HG03280 (cell line): ENCODE measurements around the gene EPHA8.

ENCODE experiments used
- ATAC-seq: cut with Tn5 transposase; IDR thresholded peaks from one replicate; pipeline ENCODE4 v1.9.1; 2021; ENCODE audit warnings: mild to moderate bottlenecking, moderate library complexity; ENCODE audit not compliant: unreplicated experiment

The EPHA8 gene

GRCh38 chr1:22613572-22613918 lies 50.3 kb downstream of the EPHA8 start:
- ATAC-seq: no peak

- ATAC-seq: no peak
These were observed 50.7 kb downstream of the EPHA8 start for GRCh38 chr1:22613951-22614350.

GRCh38 chr1:22615886-22616285 lies 52.6 kb downstream of the EPHA8 start:
- no peak for ATAC-seq

- no peak for ATAC-seq
These were observed 53.3 kb downstream of the EPHA8 start for GRCh38 chr1:22616571-22616970.

GRCh38 chr1:22618056-22618455 lies 54.8 kb downstream of the EPHA8 start:
- no peak for ATAC-seq

- no peak for ATAC-seq
These were observed 56.0 kb downstream of the EPHA8 start for GRCh38 chr1:22619252-22619651.

GRCh38 chr1:22619798-22620197 lies 56.5 kb downstream of the EPHA8 start:
- ATAC-seq: no peak

- no peak for ATAC-seq
These were observed 58.5 kb downstream of the EPHA8 start for GRCh38 chr1:22621761-22622160.

- ATAC-seq: no peak
These were observed 62.1 kb downstream of the EPHA8 start for GRCh38 chr1:22625262-22625925.

- no peak for ATAC-seq
These were observed 63.2 kb downstream of the EPHA8 start for GRCh38 chr1:22626237-22627157.

GRCh38 chr1:22627331-22627730 lies 64.0 kb downstream of the EPHA8 start:
- no peak for ATAC-seq

GRCh38 chr1:22628698-22629444 lies 65.6 kb downstream of the EPHA8 start:
- ATAC-seq: no peak

GRCh38 chr1:22629886-22630285 lies 66.6 kb downstream of the EPHA8 start:
- no peak for ATAC-seq

- ATAC-seq: no peak
These were observed 70.6 kb downstream of the EPHA8 start for GRCh38 chr1:22633697-22634463.

GRCh38 chr1:22635436-22635835 lies 72.1 kb downstream of the EPHA8 start:
- no peak for ATAC-seq

- no peak for ATAC-seq
These were observed 73.1 kb downstream of the EPHA8 start, which contains the start of gene C1QA for GRCh38 chr1:22636353-22636752. Gene C1QA (plus strand): TSS chr1:22636628. CDS start chr1:22637617, 989 bp downstream.

- no peak for ATAC-seq
These were observed 73.6 kb downstream of the EPHA8 start for GRCh38 chr1:22636927-22637326.

- no peak for ATAC-seq
These were observed 74.7 kb downstream of the EPHA8 start for GRCh38 chr1:22637907-22638445.

GRCh38 chr1:22638476-22639234 lies 75.4 kb downstream of the EPHA8 start:
- no peak for ATAC-seq

- ATAC-seq: no peak
These were observed 76.0 kb downstream of the EPHA8 start for GRCh38 chr1:22639286-22639685.
